Astrocyte of the spinal cord (primary cell): ENCODE data around the gene CCDC18.
"Not testable (repeated sequence)": the region's sequence is repeated elsewhere in the genome, so short reads cannot be mapped to it uniquely, and the experiment has no call there.

Source experiments
- DNase-seq: peaks from one replicate; pipeline ENCODE4 v3.0.0; 2011; ENCODE audit warnings: low read depth, low spot score
- H3K4me3 ChIP-seq: 2 replicates; pipeline ENCODE4 v1.5.1; 2011; ENCODE audit warnings: low read depth, mild to moderate bottlenecking, low read length, moderate library complexity
- CTCF ChIP-seq: IDR thresholded peaks from 2 replicates; pipeline ENCODE4 v1.5.1; 2012; ENCODE audit warnings: low read depth, mild to moderate bottlenecking, low read length, inconsistent platforms
- in situ Hi-C: cut with HindIII; loops from 2 replicates; pipeline ENCODE4 v1.10.0; 2017; ENCODE audit warnings: low sequenced_read_pairs

The CCDC18 gene

GRCh38 chr1:93205892-93206566, 25.5 kb downstream of the CCDC18 start:
- DNase-seq: no peak
- no peak overlapping the region for H3K4me3 ChIP-seq
- no peak for TF ChIP-seq CTCF
- in situ Hi-C loops: no loop called here

- no peak overlapping the region for H3K4me3 ChIP-seq
- in situ Hi-C loops: no loop called here
- no peak for TF ChIP-seq CTCF
- DNase-seq: no peak
These were observed 26.0 kb downstream of the CCDC18 start for GRCh38 chr1:93206567-93206954.

- in situ Hi-C loops: no loop called here
- no peak for DNase-seq
- TF ChIP-seq CTCF: no peak
- no peak overlapping the region for H3K4me3 ChIP-seq
These were observed 26.7 kb downstream of the CCDC18 start for GRCh38 chr1:93207211-93207610.

GRCh38 chr1:93215322-93215721, 34.8 kb downstream of the CCDC18 start:
- no peak for TF ChIP-seq CTCF
- in situ Hi-C loops: no loop called here
- H3K4me3 ChIP-seq: no peak overlapping the region
- DNase-seq: no peak

- in situ Hi-C loops: no loop called here
- DNase-seq: peak; percentile 14
- no peak overlapping the region for H3K4me3 ChIP-seq
- no peak for TF ChIP-seq CTCF
These were observed 38.9 kb downstream of the CCDC18 start for GRCh38 chr1:93219443-93219842.

- H3K4me3 ChIP-seq, DNase-seq, in situ Hi-C loops: not testable (repeated sequence)
These were observed 40.2 kb downstream of the CCDC18 start for GRCh38 chr1:93220716-93221115.

GRCh38 chr1:93221913-93222312, 41.4 kb downstream of the CCDC18 start:
- TF ChIP-seq CTCF: no peak
- H3K4me3 ChIP-seq: no peak overlapping the region
- in situ Hi-C loops: no loop called here
- no peak for DNase-seq
